ENCODE data around the gene ADD2.

ADD2 gene

GRCh38 chr2:70709275-70710037, 58.5 kb downstream of the ADD2 start:
- H3K4me3 ChIP-seq (ENCODE audit: low read depth, low read length): no peak overlapping the region
- TF ChIP-seq, protein P1, sequence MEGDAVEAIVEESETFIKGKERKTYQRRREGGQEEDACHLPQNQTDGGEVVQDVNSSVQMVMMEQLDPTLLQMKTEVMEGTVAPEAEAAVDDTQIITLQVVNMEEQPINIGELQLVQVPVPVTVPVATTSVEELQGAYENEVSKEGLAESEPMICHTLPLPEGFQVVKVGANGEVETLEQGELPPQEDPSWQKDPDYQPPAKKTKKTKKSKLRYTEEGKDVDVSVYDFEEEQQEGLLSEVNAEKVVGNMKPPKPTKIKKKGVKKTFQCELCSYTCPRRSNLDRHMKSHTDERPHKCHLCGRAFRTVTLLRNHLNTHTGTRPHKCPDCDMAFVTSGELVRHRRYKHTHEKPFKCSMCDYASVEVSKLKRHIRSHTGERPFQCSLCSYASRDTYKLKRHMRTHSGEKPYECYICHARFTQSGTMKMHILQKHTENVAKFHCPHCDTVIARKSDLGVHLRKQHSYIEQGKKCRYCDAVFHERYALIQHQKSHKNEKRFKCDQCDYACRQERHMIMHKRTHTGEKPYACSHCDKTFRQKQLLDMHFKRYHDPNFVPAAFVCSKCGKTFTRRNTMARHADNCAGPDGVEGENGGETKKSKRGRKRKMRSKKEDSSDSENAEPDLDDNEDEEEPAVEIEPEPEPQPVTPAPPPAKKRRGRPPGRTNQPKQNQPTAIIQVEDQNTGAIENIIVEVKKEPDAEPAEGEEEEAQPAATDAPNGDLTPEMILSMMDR (IDR thresholded peaks at IDR 0.05; ENCODE audit: low read depth, low read length): no peak

- TF ChIP-seq, protein P1 (IDR thresholded peaks at IDR 0.05; ENCODE audit: low read depth, low read length): no peak
- no peak overlapping the region for H3K4me3 ChIP-seq (ENCODE audit: low read depth, low read length)
These were observed 59.4 kb downstream of the ADD2 start for GRCh38 chr2:70708376-70709199.

- H3K4me3 ChIP-seq (ENCODE audit: low read depth, low read length): no peak overlapping the region
- TF ChIP-seq, protein P1 (IDR thresholded peaks at IDR 0.05; ENCODE audit: low read depth, low read length): no peak
These were observed 60.3 kb downstream of the ADD2 start for GRCh38 chr2:70707706-70708105.

- TF ChIP-seq, protein P1 (IDR thresholded peaks at IDR 0.05; ENCODE audit: low read depth, low read length): no peak
- no peak overlapping the region for H3K4me3 ChIP-seq (ENCODE audit: low read depth, low read length)
These were observed 61.8 kb downstream of the ADD2 start for GRCh38 chr2:70706026-70706795.

GRCh38 chr2:70705160-70705850, 62.7 kb downstream of the ADD2 start:
- TF ChIP-seq, protein P1 (IDR thresholded peaks at IDR 0.05; ENCODE audit: low read depth, low read length): no peak
- no peak overlapping the region for H3K4me3 ChIP-seq (ENCODE audit: low read depth, low read length)

GRCh38 chr2:70703900-70704549, 64.0 kb downstream of the ADD2 start:
- TF ChIP-seq, protein P1 (IDR thresholded peaks at IDR 0.05; ENCODE audit: low read depth, low read length): no peak
- H3K4me3 ChIP-seq (ENCODE audit: low read depth, low read length): no peak overlapping the region
